Measurements from ENCODE around the gene CLBA1.
"Not testable (repeated sequence)": the region's sequence is repeated elsewhere in the genome, so short reads cannot be mapped to it uniquely, and the experiment has no call there.

The CLBA1 gene

DNA sequence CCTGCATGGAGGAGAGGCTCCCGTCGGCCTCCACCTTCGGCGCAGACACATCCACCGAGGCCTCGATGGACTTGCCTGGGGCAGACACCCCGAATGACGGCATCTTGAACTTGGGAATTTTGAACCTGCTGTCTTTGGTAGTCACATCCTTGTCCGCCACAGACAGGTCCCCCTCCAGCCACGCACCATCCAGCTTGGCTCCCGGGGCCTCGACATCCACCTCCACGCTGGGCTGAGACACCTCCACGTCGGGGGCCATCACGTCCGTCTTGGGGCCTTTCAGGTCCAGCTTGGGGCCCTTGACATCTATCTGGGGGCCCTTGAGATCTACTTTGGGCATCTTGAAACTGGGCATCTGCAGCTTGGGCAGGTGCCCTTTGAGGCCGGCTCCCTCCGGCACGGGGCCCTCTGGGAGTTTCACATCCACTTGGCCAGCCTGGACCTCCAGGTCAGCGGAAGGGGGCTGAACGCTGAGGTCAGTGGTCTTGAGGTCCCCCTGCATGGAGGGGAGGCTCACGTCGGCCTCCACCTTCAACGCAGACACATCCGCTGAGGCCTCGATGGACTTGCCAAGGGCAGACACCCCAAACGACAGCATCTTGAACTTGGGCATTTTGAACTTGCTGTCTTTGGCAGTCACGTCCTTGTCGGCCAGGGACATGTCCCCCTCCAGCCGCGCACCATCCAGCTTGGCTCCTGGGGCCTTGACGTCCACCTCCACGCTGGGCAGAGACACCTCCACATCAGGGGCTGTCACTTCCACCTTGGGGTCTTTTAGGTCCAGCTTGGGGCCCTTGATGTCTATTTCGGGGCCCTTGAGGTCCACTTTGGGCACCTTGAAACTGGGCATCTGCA, 37.5 kb upstream of the CLBA1 start:
- not testable (repeated sequence) for DNase-seq (ENCODE audit: low read depth in 1 of 2, low spot score in 1 of 2)

DNA sequence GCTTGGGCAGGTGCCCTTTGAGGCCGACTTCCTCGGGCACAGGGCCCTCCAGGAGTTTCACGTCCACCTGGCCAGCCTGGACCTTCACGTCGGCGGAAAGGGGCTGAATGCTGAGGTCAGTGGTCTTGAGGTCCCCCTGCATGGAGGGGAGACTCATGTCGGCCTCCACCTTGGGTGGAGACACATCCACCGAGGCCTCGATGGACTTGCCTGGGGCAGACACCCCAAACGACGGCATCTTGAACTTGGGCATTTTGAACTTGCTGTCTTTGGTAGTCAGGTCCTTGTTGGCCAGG, 36.9 kb upstream of the CLBA1 start:
- no peak for DNase-seq (ENCODE audit: low read depth in 1 of 2, low spot score in 1 of 2)

DNA sequence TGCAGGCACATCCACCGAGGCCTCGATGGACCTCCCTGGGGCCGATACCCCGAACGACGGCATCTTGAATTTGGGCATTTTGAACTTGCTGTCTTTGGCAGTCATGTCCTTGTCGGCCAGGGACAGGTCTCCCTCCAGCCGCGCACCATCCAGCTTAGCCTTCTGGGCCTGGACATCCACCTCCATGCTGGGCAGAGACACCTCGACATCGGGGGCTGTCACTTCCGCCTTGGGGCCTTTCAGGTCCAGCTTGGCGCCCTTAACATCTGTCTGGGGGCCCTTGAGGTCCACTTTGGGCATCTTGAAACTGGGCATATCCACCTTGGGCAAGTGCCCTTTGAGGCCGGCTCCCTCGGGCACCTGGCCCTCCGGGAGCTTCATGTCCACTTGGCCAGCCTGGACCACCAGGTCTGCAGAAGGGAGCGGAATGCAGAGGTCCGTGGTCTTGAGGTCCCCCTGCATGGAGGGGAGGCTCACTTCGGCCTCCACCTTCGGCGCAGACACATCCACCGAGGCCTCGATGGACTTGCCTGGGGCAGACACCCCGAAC, 36.1 kb upstream of the CLBA1 start:
- DNase-seq (ENCODE audit: low read depth in 1 of 2, low spot score in 1 of 2) = not testable (repeated sequence)

DNA sequence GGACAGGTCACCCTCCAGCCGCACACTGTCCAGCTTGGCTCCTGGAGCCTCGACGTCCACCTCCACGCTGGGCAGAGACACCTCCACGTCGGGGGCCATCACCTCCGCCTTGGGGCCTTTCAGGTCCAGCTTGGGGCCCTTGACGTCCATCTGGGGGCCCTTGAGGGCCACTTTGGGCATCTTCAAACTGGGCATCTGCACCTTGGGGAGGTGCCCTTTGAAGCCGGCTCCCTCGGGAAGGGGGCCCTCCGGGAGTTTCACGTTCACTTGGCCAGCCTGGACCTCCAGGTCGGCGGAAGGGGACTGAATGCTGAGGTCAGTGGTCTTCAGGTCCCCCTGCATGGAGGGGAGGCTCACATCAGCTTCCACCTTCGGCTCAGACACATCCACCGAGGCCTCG, 35.6 kb upstream of the CLBA1 start:
- DNase-seq (ENCODE audit: low read depth in 1 of 2, low spot score in 1 of 2) = no peak

DNA sequence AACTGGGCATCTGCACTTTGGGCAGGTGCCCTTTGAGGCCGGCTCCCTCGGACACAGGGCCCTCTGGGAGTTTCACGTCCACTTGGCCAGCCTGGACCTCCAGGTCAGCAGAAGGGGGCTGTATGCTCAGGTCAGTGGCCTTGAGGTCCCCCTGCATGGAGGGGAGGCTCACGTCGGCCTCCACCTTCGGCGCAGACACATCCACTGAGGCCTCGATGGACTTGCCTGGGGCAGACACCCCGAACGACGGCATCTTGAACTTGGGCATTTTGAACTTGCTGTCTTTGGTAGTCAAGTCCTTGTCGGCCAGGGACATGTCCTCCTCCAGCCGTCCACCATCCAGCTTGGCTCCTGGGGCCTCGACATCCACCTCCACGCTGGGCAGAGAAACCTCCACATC, 34.9 kb upstream of the CLBA1 start:
- DNase-seq (ENCODE audit: low read depth in 1 of 2, low spot score in 1 of 2) = not testable (repeated sequence)

DNA sequence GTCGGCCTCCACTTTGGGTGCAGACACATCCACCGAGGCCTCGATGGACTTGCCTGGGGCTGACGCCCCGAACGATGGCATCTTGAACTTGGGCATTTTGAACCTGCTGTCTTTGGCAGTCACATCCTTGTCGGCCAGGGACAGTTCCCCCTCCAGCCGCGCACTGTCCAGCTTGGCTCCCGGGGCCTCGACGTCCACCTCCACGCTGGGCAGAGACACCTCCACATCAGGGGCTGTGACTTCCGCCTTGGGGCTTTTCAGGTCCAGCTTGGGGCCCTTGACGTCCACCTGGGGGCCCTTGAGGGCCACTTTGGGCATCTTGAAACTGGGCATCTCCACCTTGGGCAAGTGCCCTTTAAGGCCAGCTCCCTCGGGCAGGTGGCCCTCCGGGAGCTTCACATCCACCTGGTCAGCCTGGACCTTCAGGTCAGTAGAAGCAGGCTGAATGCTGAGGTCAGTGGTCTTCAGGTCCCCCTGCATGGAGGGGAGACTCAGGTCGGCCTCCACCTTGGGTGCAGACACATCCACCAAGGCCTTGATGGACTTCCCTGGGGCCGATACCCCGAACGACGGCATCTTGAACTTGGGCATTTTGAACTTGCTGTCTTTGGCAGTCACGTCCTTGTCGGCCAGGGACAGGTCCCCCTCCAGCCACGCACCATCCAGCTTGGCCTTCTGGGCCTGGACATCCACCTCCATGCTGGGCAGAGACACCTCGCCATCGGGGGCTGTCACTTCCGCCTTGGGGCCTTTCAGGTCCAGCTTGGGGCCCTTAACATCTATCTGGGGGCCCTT, 33.5 kb upstream of the CLBA1 start:
- not testable (repeated sequence) for DNase-seq (ENCODE audit: low read depth in 1 of 2, low spot score in 1 of 2)

DNA sequence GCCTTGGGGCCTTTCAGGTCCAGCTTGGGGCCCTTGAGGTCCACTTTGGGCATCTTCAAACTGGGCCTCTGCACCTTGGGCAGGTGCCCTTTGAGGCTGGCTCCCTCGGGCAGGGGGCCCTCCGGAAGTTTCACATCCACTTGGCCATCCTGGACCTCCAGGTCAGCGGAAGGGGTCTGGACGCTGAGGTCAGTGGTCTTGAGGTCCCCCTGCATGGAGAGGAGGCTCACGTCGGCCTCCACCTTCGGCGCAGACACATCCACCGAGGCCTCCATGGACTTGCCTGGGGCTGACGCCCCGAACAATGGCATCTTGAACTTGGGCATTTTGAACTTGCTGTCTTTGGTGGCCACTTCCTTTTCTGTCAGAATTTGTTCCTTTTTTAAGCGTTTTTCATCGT, 32.5 kb upstream of the CLBA1 start:
- DNase-seq (ENCODE audit: low read depth in 1 of 2, low spot score in 1 of 2) = no peak

DNA sequence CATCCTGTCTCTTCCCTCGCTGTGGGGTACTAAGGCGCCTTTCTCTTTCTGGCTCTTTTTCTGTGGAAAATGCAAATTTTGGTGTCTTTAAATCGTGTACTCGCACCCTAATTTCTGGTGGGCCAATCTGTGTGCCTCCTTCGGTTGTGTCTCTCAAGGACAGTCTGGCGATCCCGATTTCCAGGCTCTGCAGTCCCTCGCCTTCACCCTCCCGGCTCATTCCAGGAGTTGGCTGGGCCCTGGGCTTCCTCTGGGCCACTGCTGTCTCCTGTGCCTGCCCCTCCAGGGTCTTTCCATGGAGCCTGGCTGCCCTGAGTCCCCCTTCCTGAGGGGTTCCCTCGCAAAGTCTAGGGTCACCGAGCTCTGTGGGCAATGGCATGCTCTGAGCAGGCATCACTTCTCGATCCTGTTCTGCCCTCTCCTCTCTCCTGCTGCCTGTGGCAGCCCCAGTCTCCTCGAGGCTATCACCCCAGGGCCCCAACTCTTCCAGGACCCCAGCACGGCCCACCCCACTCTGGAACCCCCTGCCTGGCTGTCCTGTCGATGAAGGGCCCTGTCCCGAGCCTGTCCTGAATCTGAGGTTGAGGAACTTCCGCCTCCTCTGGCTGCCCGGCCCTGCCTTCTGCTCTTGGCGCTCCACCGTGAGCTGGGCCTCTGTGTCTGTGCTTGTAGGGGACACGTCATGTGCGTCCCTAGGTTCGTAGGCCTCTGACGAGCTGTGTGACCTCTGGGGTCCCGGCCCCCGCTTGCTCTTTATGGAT, 31.5 kb upstream of the CLBA1 start:
- no peak for DNase-seq (ENCODE audit: low read depth in 1 of 2, low spot score in 1 of 2)

DNA sequence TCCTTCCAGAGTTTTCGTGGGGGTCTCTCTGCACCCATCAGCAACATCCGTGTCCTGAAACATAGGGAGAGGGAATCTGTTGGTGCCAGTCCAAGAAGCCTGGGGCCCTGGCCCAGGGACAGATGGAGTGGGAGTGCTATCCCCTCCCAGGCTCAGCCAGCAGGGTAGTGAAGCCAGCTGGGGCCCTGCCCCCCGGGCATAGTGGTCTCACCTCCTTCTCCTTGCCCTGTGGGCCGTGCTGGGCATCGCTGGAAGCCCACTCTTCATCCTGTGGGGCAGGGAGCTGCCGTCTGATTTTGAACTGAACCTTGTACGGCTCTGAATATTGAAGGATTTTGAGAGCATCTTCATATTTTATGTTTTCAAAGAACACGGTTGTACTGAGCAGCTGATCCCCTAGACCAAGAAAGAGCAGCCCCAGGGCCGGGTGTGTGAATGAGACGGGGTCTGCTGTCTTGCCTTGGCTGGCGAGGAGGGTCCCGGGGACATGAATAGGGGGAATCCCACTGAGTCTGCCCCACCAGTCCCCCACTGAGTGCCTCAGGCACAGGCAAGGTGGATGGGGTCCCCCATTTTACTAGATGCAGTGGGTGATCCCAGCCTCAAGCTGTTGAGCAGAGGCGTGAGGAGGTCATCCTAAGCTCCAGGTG, 30.7 kb upstream of the CLBA1 start:
- DNase-seq (ENCODE audit: low read depth in 1 of 2, low spot score in 1 of 2) = no peak

DNA sequence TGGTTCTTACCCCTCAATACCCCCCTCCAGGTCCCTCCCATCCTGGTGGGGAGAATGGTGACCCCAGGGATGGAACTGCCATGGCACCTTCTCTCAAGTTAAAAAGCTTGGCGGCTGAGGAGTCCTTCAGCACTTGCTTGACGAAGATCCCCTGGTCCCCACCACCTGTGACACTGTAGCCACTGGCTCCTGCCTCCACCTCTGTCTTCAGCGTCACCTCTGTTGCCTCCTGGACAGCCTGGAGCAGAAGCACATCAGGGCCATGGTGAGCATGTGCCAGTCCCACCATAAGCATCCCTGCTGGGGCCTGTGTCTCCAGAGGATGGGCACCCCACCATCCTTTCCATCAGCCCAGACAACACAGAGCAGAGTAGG, 30.2 kb upstream of the CLBA1 start:
- DNase-seq (ENCODE audit: low read depth in 1 of 2, low spot score in 1 of 2) = no peak

DNA sequence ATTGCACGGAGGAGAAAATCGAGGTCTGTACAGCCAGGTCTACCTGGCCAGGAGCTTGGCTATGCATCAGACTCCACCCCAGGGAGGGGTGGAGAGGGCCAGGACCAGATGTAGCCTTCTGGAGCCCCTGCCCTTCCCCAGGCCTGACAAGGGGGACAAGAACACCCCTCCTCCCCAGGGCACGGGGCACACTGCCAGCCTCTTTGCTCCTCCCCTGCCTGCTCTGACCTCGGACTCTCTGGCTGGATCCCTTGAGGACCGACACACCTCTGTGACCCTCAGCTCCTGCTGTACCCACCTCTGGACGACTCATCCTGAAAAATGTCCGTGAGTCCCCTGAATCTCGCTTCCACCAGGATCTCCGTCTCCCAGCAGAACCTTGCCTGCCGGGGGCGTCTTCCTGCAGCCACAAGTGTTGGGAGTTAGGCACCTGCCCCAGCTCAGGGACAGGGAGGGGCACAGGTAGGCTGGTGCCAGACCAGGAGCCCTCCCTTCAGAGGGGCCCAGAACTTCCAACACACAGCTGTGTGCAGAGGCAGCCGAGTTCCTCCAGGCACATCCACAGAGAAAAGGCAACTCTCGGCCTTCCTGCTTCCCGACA, 29.2 kb upstream of the CLBA1 start:
- DNase-seq (ENCODE audit: low read depth in 1 of 2, low spot score in 1 of 2) = no peak

DNA sequence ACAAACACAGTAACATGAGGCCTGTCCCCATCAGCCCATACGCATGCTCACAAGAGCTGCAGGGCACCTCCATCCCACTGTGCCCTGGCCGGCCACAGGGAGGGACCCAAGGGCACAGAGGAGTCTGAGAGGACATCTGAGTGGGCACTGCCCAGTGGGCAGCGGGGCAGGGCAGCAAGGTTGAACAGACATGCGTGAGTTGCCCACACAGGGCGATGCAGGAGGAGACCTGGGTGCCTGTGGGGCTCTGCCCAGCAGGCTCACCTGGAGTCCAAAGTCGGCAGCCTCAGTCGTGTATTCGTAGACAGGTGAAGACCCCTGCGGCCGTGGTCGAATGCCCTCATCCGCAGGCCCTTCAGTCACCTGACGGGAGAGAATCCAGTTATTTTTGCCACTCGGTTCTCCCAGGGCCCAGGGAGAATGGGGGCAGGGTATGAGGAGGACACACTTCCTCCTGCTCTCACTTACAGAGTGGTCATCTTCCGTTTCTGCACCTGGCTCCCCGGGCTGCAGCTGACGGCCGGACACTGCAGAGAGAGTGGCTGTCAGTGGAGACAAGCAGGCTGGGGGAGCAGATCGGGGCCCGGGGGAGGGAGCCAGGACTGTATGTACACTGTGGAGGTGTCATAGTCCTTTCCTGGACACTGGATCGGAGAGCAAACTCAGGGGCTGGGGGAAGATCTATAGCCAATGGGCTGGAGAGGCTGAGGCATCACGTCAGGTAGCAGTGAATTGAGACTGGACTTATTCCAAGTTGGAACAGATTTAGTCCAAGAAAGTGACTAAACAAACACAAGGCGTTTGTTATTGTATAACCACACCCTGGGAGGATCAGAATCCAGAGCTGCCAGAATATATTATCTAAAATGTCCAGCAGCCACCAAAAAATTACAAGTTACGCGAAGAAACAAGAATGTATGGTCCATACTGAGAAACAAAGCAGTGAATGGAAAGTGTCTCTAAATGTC, 28.2 kb upstream of the CLBA1 start:
- DNase-seq (ENCODE audit: low read depth in 1 of 2, low spot score in 1 of 2) = no peak

DNA sequence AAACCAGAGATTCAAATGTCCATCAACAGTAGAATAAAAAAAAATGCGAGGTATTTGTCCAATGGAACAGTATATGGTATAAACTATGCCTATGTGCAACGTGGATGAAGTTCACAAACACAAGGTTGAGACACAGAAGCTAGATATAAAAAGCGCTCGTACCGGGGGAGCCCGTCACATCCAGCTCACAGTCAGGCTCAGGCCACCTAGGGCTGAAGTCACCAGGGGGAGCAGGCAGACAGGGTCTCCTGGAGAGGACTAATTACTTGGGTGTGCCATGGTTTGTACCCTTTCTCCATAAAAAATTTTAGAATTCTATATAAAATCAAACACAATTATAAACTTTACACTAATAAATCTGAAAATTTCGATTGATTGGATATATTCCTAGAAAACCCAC, 21.0 kb upstream of the CLBA1 start:
- DNase-seq (ENCODE audit: low read depth in 1 of 2, low spot score in 1 of 2) = no peak

DNA sequence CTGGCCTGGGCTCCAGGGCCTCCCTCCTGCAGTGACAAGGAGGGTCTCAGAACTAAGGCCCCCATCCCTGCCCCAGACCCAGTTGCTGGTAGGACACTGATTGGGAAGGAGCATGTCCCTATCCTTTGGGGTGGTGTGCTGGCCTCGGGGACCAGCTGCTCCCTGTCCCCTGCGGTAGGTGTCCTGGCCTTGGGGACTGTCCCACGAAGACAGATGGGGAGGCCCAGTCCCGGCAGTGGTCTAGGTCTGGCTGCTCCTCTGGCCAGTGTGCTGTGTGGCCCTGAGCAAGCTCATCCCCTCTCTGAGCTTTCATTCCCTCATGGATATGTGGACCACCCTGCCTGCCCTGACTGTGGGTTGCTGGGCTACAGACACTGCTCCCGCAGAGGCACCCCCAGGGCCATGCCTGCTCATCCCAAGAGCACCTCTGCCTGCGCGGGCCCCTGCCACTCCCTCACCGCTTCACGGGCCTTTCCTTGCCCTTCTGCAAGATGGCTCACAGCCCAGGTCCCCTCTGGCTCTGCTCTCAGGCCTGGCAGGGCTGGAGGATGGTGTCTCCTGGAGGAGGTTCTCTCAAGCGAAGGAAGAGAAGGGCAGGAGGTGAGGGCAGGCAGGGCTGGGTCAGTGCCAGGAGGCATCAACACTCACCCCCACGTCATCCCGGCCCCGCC, 19.9 kb upstream of the CLBA1 start:
- no peak for DNase-seq (ENCODE audit: low read depth in 1 of 2, low spot score in 1 of 2)

DNA sequence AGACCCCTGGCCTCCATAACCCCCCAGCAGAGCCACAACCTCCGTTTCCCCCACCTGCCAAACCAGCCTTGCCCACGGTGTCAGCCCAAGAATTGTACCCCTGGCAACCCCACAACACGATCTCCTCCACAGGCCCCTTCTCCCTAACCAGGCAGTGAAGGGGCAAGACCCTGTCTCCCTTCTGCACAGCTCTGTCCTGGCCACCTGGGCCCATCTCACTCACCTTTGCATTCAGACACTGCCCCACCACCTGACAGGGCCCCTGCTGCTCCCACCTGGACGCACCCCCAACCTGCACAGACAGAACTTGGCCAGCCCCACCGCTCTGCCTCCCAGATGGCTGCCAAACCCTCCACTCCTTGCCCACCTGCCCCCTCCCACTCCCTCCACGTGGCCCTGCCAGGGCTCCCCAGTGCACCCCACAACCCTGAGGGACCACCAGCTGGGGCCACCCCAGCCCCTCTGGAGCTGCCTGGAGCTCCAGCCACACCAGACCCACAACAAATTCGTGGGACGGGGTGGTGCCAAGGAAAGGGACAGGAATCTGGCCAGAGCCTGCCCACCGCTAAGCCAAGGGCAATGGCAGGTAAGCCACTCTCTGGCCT, 19.2 kb upstream of the CLBA1 start:
- DNase-seq (ENCODE audit: low read depth in 1 of 2, low spot score in 1 of 2) = no peak

DNA sequence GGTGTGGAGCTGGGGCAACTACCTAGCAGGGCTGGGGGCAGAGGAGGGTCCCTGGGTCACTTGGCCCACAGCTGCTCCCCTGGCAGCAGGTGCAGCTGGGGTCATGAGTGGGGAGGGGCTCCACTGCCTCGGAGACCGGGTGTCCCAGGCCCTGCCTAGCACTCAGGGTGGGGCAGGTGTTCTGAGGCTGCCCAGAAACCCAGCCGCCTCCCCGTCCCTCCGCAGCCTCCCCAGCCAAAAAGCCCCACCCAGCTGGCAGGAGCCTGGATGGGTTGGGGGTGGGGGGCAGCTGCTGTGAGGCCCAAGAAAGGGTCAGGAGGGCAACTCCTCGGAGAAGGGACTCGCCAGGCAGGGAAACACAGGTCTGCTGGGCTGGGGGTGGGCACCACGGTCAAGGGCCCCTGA, 18.6 kb upstream of the CLBA1 start:
- DNase-seq (ENCODE audit: low read depth in 1 of 2, low spot score in 1 of 2) = no peak

DNA sequence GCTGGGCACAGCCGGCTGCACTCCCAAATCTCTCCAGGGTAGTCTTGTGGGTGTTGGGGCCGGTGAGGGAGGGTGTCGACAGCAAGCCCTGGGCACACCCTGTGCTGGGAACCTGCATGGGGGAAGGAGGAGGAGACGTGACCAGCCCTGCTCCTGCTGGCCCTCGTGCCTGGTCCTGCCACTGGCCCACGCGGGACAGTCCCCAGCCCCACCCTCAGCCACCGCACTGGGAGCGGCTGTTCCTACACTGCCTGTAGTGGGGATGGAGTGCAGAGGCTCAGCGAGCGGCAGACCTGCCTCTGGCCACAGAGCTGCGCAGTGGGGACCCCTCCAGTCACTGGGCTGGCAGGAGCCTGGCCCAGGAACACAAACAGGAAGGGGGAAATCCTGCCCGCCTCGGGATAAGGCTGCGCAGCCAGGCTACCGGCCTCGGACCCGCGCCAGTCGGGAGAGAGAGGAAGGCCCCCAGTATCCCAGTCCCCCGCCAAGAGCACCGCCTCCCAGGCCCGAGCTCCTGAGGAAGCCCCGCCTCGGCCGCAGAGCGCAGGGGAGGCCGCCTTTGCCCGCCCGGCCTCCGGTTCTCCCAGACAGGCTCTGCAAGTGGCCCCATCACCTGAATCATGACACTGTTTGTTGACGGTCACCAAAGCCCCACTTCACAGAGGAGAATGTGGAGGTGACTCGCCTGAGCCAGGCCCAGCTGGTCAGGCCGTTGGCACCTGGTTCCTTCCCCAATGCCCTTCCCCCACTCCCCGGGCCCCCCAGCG, 18.0 kb upstream of the CLBA1 start:
- no peak for DNase-seq (ENCODE audit: low read depth in 1 of 2, low spot score in 1 of 2)

DNA sequence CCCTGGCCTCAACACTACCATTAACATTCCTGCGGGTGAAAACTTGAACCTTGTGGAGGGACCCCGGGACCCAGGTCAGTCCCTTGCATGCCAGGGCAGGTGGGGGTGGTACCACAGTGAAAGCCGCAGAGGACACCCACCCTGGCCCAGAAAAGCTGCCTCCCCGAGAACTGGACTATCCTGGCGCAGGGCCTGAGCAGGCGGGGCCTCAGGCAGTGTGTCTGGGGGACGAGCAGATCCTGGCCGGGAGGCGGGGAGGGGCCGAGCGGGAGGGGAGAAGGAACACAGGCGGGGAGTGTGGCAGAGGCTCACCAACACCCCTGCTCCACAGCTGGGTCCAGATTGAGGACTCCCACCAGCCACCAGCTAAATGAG, 17.4 kb upstream of the CLBA1 start:
- no peak for DNase-seq (ENCODE audit: low read depth in 1 of 2, low spot score in 1 of 2)
